ENCODE data around the gene PCDHGC3.

- TF ChIP-seq CTCF (IDR thresholded peaks at IDR 0.05; ENCODE audit: low read depth, low read length, poor library complexity, severe bottlenecking) (no peak), EZH2phosphoT487 (IDR thresholded peaks at IDR 0.05; ENCODE audit: borderline replicate concordance, low read length) (no peak)
These were observed 14.5 kb downstream of the PCDHGC3 start for GRCh38 chr5:141490271-141490670.

Data from DOHH2 (cell line).